IMR-90 (cell line): ENCODE data around the gene NYAP1. TPM values are rescaled to one million over a fixed set of nuclear protein-coding genes. Genes with fewer than 3 reads are reported as not detected.

Experiments
- ATAC-seq: fragments of 200-7000 bp; cut with Tn5 transposase; 2 replicates; pipeline ENCODE4 v1.9.1; 2020; ENCODE audit warnings: low read depth, mild to moderate bottlenecking, moderate library complexity
- BruUV-seq: library from RNA; stranded (reverse); fragments of 400-500 nt; replicated peaks from 2 replicates; lab custom pipeline; 2021; lab: Mats Ljungman, UMichigan
- CTCF ChIA-PET: fragments of 300-600 bp; formaldehyde crosslinking; extraction: SDS; loops from one replicate; lab custom pipeline; 2021; ENCODE audit warnings: antibody characterized with exemption; lab: Yijun Ruan, JAX
- POLR2A ChIA-PET: fragments of 300-600 bp; sonication (Branson Sonifier 250); formaldehyde crosslinking; loops from one replicate; lab custom pipeline; 2022; ENCODE audit warnings: antibody characterized with exemption; ENCODE audit not compliant: unreplicated experiment; lab: Charles Lee
- DNase-seq: peaks from one replicate; pipeline ENCODE4 v3.0.0; 2013
- H2AFZ ChIP-seq: replicated peaks from 2 replicates; pipeline ENCODE3; 2013; ENCODE audit warnings: low read length, mild to moderate bottlenecking; ENCODE audit not compliant: poor library complexity
- H2AK5ac ChIP-seq: 2 replicates; pipeline ENCODE4 v1.6.1; 2013; ENCODE audit warnings: low read depth, low read length, inconsistent platforms
- H2AK9ac ChIP-seq: replicated peaks from 2 replicates; pipeline ENCODE3; 2013; ENCODE audit warnings: mild to moderate bottlenecking, low read depth, low read length, moderate library complexity; ENCODE audit not compliant: poor library complexity
- H2BK120ac ChIP-seq: 2 replicates; pipeline ENCODE4 v1.6.1; 2013; ENCODE audit warnings: low read depth, low read length, inconsistent platforms
- H2BK15ac ChIP-seq: 3 replicates; pipeline ENCODE4 v1.6.1; 2013; ENCODE audit warnings: low read depth, low read length, inconsistent platforms
- H2BK20ac ChIP-seq: 2 replicates; pipeline ENCODE4 v1.6.1; 2013; ENCODE audit warnings: low read depth, mild to moderate bottlenecking, inconsistent platforms, low read length, moderate library complexity
- H2BK5ac ChIP-seq: 2 replicates; pipeline ENCODE4 v1.6.1; 2013; ENCODE audit warnings: mild to moderate bottlenecking, low read depth, low read length, inconsistent platforms; ENCODE audit not compliant: poor library complexity, severe bottlenecking
- H3K14ac ChIP-seq: replicated peaks from 2 replicates; pipeline ENCODE4 v1.6.1; 2013; ENCODE audit warnings: low read depth, low read length, inconsistent platforms
- H3K18ac ChIP-seq: 2 replicates; pipeline ENCODE4 v1.6.1; 2013; ENCODE audit warnings: low read depth, low read length, control low read depth
- H3K23ac ChIP-seq: 2 replicates; pipeline ENCODE4 v1.6.1; 2013; ENCODE audit warnings: low read depth, low read length, inconsistent platforms
- H3K27ac ChIP-seq: 2 replicates; pipeline ENCODE4 v1.5.1; 2013; ENCODE audit warnings: mild to moderate bottlenecking, control low read depth, low read length; ENCODE audit not compliant: insufficient read depth
- H3K27me3 ChIP-seq: 2 replicates; pipeline ENCODE4 v1.6.1; 2013; ENCODE audit warnings: low read length; ENCODE audit not compliant: control insufficient read depth, insufficient read depth
- H3K36me3 ChIP-seq: 2 replicates; pipeline ENCODE4 v1.6.1; 2013; ENCODE audit warnings: low read length, mixed read lengths; ENCODE audit not compliant: control insufficient read depth, insufficient read depth
- H3K4ac ChIP-seq: 2 replicates; pipeline ENCODE4 v1.6.1; 2013; ENCODE audit warnings: low read depth, low read length, inconsistent platforms
- H3K4me1 ChIP-seq: 2 replicates; pipeline ENCODE4 v1.6.1; 2013; ENCODE audit warnings: low read length, mixed read lengths; ENCODE audit not compliant: control insufficient read depth, insufficient read depth
- H3K4me2 ChIP-seq: 2 replicates; pipeline ENCODE4 v1.6.1; 2013; ENCODE audit warnings: low read depth, mild to moderate bottlenecking, control low read depth, low read length, moderate library complexity
- H3K4me3 ChIP-seq: 2 replicates; pipeline ENCODE4 v1.5.1; 2013; ENCODE audit warnings: low read depth, mild to moderate bottlenecking, control low read depth, low read length, moderate library complexity; ENCODE audit not compliant: insufficient read depth
- H3K56ac ChIP-seq: 2 replicates; pipeline ENCODE4 v1.6.1; 2013; ENCODE audit warnings: low read length, inconsistent platforms; ENCODE audit not compliant: insufficient read depth; ENCODE audit errors: extremely low read depth
- H3K79me1 ChIP-seq, 2 experiments: 2 replicates each; pipeline ENCODE4 v1.6.1; 2013; ENCODE audit warnings: low read length in 2 of 2, inconsistent platforms in 1 of 2, low read depth in 1 of 2
- H3K9ac ChIP-seq: 2 replicates; pipeline ENCODE4 v1.6.1; 2013; ENCODE audit warnings: low read depth, low read length, control low read depth
- H3K9me1 ChIP-seq: 2 replicates; pipeline ENCODE4 v1.6.1; 2013; ENCODE audit warnings: low read length, inconsistent platforms; ENCODE audit not compliant: insufficient read depth
- H3K9me3 ChIP-seq: 2 replicates; pipeline ENCODE4 v1.6.1; 2013; ENCODE audit warnings: low read length; ENCODE audit not compliant: control insufficient read depth, insufficient read depth
- H4K20me1 ChIP-seq: 2 replicates; pipeline ENCODE4 v1.6.1; 2013; ENCODE audit warnings: low read length, inconsistent platforms; ENCODE audit not compliant: insufficient read depth
- H4K5ac ChIP-seq: 2 replicates; pipeline ENCODE4 v1.6.1; 2013; ENCODE audit warnings: mild to moderate bottlenecking, low read depth, low read length, control low read depth
- H4K8ac ChIP-seq, 2 experiments: 2 replicates each; pipeline ENCODE4 v1.6.1; 2013; ENCODE audit warnings: low read depth in 2 of 2, low read length in 2 of 2, control low read depth in 1 of 2, inconsistent platforms in 1 of 2
- H4K91ac ChIP-seq: 2 replicates; pipeline ENCODE4 v1.6.1; 2013; ENCODE audit warnings: low read depth, low read length, inconsistent platforms; ENCODE audit not compliant: insufficient read depth
- BHLHE40 ChIP-seq: fragments of 150-350 bp; IDR thresholded peaks from 2 replicates; pipeline ENCODE4 v1.6.1; 2016; ENCODE audit warnings: mild to moderate bottlenecking, low read depth, low read length
- CEBPB ChIP-seq: IDR thresholded peaks from 2 replicates; pipeline ENCODE4 v1.6.1; 2012; ENCODE audit warnings: low read depth, low read length, improper control_type of control experiment
- CHD1 ChIP-seq: IDR thresholded peaks from 2 replicates; pipeline ENCODE4 v1.6.1; 2012; ENCODE audit warnings: low read depth, low read length, improper control_type of control experiment
- MAZ ChIP-seq: IDR thresholded peaks from 2 replicates; pipeline ENCODE4 v1.6.1; 2012; ENCODE audit warnings: low read depth, mild to moderate bottlenecking, low read length, improper control_type of control experiment, moderate library complexity, borderline replicate concordance
- NFE2L2 ChIP-seq: fragments of 150-350 bp; IDR thresholded peaks from 2 replicates; pipeline ENCODE4 v1.6.1; 2016; ENCODE audit warnings: low read depth, mild to moderate bottlenecking, low read length
- POLR2A ChIP-seq: IDR thresholded peaks from 2 replicates; pipeline ENCODE4 v1.6.1; 2012; ENCODE audit warnings: mild to moderate bottlenecking, low read depth, low read length
- RAD21 ChIP-seq: IDR thresholded peaks from 2 replicates; pipeline ENCODE4 v1.6.1; 2012; ENCODE audit warnings: low read length, improper control_type of control experiment
- RCOR1 ChIP-seq: IDR thresholded peaks from 2 replicates; pipeline ENCODE4 v1.6.1; 2012; ENCODE audit warnings: mild to moderate bottlenecking, low read length, improper control_type of control experiment; ENCODE audit not compliant: insufficient replicate concordance
- RFX5 ChIP-seq: IDR thresholded peaks from 2 replicates; pipeline ENCODE4 v1.8.0; 2012; ENCODE audit warnings: low read depth, mild to moderate bottlenecking, low read length, moderate library complexity
- SMC3 ChIP-seq: fragments of 150-350 bp; IDR thresholded peaks from 2 replicates; pipeline ENCODE4 v1.6.1; 2016; ENCODE audit warnings: low read depth, mild to moderate bottlenecking, antibody characterized with exemption, low read length, moderate library complexity
- whole genome bisulfite sequencing, 2 experiments: methylation state at CpG; one replicate each; pipeline versions ENCODE4 v1.1.5 to v1.1.7; 2013; ENCODE audit warnings: missing lambda C conversion rate in 2 of 2; ENCODE audit not compliant: insufficient read length in 1 of 2; ENCODE audit errors: extremely low coverage in 2 of 2; 5-methylcytosine and 5-hydroxymethylcytosine counted together
- dilution Hi-C: fragments of 300-500 bp; cut with HindIII; formaldehyde crosslinking; loops from one replicate; pipeline ENCODE4 v1.14.3; 2018; ENCODE audit warnings: low sequenced_read_pairs; ENCODE audit not compliant: unreplicated experiment
- in situ Hi-C: fragments of 300-500 bp; cut with MboI; formaldehyde crosslinking; loops from 3 replicates; pipeline ENCODE4 v1.14.3; 2019; ENCODE audit warnings: low sequenced_read_pairs, inconsistent platforms, mixed read lengths
- intact Hi-C: fragments of 100-400 bp; cut with micrococcal nuclease; formaldehyde crosslinking; loops from 2 replicates; pipeline ENCODE4 v1.10.0; 2022
- polyA plus RNA-seq, 3 experiments: library from polyadenylated mRNA; depleted of rRNA; stranded (reverse); fragments of >200 nt; gene quantifications; 2 replicates each; pipeline ENCODE4 v1.2.3, GENCODE V29; 2012; ENCODE audit warnings: low replicate concordance in 1 of 3
- total RNA-seq: library from RNA; depleted of rRNA; stranded (reverse); fragments of >200 nt; gene quantifications from 2 replicates; pipeline ENCODE4 v1.2.3, GENCODE V29; 2012
- TF ChIP-seq, protein P1 (sequence below): fragments of 150-350 bp; IDR thresholded peaks from 2 replicates; pipeline ENCODE4 v1.6.1; 2017; ENCODE audit warnings: mild to moderate bottlenecking, antibody characterized with exemption, low read length, low read depth
- TF ChIP-seq, protein P2 (sequence below): conservative IDR thresholded peaks from 2 replicates; pipeline ENCODE4 v1.5.1; 2012; ENCODE audit warnings: mild to moderate bottlenecking, low read depth, low read length, improper control_type of control experiment
- TF ChIP-seq, protein P3 (sequence below): fragments of 150-350 bp; IDR thresholded peaks from 2 replicates; pipeline ENCODE4 v1.6.1; 2016; ENCODE audit warnings: low read depth, mild to moderate bottlenecking, low read length, moderate library complexity, borderline replicate concordance

NYAP1 gene
- total and polyA plus RNA-seq, 2 of the 4 experiments (the other 2 are of a cell fraction) = 0.18 to 1.3 TPM

DNA sequence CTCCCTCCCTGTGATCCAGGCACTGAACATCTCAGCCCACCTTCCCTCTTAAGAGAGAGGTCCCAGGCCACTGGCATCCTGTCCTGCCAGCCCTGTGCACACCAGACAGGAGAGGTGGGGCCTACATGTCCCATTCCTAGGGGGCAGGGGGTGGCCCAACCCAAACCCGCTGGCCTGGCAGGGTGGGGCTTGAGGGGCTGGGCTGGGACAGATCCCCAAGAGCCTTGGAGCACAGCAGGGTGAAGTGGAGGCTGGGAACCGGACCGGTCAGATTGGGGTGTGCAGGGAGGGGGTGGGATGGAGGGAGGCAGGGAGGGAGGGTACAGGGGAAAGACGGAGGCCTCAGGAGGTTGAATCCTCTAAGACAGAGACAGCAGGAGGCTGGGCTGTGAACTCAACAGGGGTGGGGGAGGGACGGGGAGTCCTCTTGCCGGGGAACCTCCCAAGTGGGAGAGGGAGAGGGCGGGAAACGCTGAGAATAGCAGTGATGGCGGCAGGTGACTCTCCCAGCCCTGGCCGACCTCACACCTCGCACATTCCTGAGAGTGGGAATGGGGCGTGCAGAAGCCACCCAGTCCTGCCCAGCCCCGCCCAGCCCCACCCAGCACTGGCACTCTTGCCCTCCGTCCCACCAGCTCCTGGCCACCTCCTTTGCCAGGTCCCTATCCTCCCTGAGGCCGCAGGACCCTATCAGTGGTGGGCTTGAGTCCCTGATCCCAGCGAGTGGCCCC is 11.4 kb upstream of the NYAP1 start:
- H3K23ac ChIP-seq = no peak overlapping the region
- H2AK9ac ChIP-seq = no peak overlapping the region
- 61% methylated on average over 6 of the region's 16 CpGs; no CpG with 5 or more reads in 1 of the 2 experiments for WGBS, 2 experiments
- dilution Hi-C loops (no loop called here), in situ Hi-C loops (loop anchor here (5.0 to 25.0 kb wide), 3 partner anchors 90 to 390 kb away; partner anchors contain the start of genes GNB2, SLC12A9 and TRIP6), intact Hi-C loops (no loop called here)
- POLR2A ChIA-PET = no interaction called here
- peaks cover 46% of the 10 kb centered on the region; the same call in 1 of the 2 replicates for H3K36me3 ChIP-seq
- no peak overlapping the region for H3K9ac ChIP-seq
- peaks cover 33% of the 10 kb centered on the region for H4K20me1 ChIP-seq
- no peak overlapping the region for H2BK20ac ChIP-seq
- peaks cover 27 to 60% of the 10 kb centered on the region in 2 experiments; a peak in 3 of 4 replicates for H3K79me1 ChIP-seq
- no peak overlapping the region for H4K91ac ChIP-seq
- H2AK5ac ChIP-seq = no peak overlapping the region
- no peaks in the 10 kb centered on the region for H3K9me3 ChIP-seq
- H3K4me3 ChIP-seq = no peak overlapping the region
- no peak overlapping the region for H3K4me2 ChIP-seq
- ATAC-seq (no peak), DNase-seq (no peak)
- no peak overlapping the region for H3K27ac ChIP-seq
- H3K27me3 ChIP-seq = no peaks in the 10 kb centered on the region
- peaks cover 19% of the 10 kb centered on the region for H3K4me1 ChIP-seq
- H3K56ac ChIP-seq = no peak overlapping the region
- no peak overlapping the region for H3K18ac ChIP-seq
- H3K9me1 ChIP-seq = no peaks in the 10 kb centered on the region
- TF ChIP-seq SMC3 = no peak
- no peak for TF ChIP-seq MAZ
- TF ChIP-seq, protein P1, sequence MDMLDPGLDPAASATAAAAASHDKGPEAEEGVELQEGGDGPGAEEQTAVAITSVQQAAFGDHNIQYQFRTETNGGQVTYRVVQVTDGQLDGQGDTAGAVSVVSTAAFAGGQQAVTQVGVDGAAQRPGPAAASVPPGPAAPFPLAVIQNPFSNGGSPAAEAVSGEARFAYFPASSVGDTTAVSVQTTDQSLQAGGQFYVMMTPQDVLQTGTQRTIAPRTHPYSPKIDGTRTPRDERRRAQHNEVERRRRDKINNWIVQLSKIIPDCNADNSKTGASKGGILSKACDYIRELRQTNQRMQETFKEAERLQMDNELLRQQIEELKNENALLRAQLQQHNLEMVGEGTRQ = no peak
- no peak for TF ChIP-seq BHLHE40
- no peak for TF ChIP-seq NFE2L2
- TF ChIP-seq CEBPB = no peak
- no peak for TF ChIP-seq RFX5
- no peak for TF ChIP-seq POLR2A
- TF ChIP-seq, protein P2, sequence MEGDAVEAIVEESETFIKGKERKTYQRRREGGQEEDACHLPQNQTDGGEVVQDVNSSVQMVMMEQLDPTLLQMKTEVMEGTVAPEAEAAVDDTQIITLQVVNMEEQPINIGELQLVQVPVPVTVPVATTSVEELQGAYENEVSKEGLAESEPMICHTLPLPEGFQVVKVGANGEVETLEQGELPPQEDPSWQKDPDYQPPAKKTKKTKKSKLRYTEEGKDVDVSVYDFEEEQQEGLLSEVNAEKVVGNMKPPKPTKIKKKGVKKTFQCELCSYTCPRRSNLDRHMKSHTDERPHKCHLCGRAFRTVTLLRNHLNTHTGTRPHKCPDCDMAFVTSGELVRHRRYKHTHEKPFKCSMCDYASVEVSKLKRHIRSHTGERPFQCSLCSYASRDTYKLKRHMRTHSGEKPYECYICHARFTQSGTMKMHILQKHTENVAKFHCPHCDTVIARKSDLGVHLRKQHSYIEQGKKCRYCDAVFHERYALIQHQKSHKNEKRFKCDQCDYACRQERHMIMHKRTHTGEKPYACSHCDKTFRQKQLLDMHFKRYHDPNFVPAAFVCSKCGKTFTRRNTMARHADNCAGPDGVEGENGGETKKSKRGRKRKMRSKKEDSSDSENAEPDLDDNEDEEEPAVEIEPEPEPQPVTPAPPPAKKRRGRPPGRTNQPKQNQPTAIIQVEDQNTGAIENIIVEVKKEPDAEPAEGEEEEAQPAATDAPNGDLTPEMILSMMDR = no peak
- TF ChIP-seq, protein P3, sequence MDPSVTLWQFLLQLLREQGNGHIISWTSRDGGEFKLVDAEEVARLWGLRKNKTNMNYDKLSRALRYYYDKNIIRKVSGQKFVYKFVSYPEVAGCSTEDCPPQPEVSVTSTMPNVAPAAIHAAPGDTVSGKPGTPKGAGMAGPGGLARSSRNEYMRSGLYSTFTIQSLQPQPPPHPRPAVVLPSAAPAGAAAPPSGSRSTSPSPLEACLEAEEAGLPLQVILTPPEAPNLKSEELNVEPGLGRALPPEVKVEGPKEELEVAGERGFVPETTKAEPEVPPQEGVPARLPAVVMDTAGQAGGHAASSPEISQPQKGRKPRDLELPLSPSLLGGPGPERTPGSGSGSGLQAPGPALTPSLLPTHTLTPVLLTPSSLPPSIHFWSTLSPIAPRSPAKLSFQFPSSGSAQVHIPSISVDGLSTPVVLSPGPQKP = no peak
- no peak for TF ChIP-seq RCOR1
- TF ChIP-seq CHD1 = no peak
- no peak for TF ChIP-seq RAD21
- no peak overlapping the region for H2AFZ ChIP-seq
- H3K4ac ChIP-seq = no peak overlapping the region
- CTCF ChIA-PET = no interaction called here
- H3K14ac ChIP-seq = no peak overlapping the region
- H2BK120ac ChIP-seq = no peak overlapping the region
- H2BK15ac ChIP-seq = no peak overlapping the region
- H2BK5ac ChIP-seq = no peak overlapping the region
- H4K8ac ChIP-seq = no peak overlapping the region
- no TSS peak for BruUV-seq
- H4K5ac ChIP-seq = no peak overlapping the region
